Esophagus muscularis mucosa (tissue), 3 donors: ENCODE measurements around the gene TRAPPC12.

ENCODE experiments used
- POLR2A ChIP-seq: fragments of 450-650 bp; IDR thresholded peaks from one replicate; pipeline ENCODE4 v1.6.1; 2017; ENCODE audit warnings: antibody characterized with exemption, moderate library complexity, mild to moderate bottlenecking, low read depth
- POLR2AphosphoS5 ChIP-seq, 2 donors: sonication (generic); formaldehyde crosslinking; IDR thresholded peaks; one replicate each; pipeline ENCODE4 v1.6.1; 2017; ENCODE audit warnings: antibody characterized with exemption in 2 of 2
- TF ChIP-seq, protein P1 (sequence below), 3 experiments: fragments of 200-600 bp in 2 of 3; fragments of 450-650 bp in 1 of 3; sonication (generic) in 2 of 3; IDR thresholded peaks; one replicate each; pipeline ENCODE4 v1.5.1; 2017 to 2019; ENCODE audit warnings: antibody characterized with exemption in 3 of 3, mild to moderate bottlenecking in 2 of 3, moderate library complexity in 1 of 3

DNA sequence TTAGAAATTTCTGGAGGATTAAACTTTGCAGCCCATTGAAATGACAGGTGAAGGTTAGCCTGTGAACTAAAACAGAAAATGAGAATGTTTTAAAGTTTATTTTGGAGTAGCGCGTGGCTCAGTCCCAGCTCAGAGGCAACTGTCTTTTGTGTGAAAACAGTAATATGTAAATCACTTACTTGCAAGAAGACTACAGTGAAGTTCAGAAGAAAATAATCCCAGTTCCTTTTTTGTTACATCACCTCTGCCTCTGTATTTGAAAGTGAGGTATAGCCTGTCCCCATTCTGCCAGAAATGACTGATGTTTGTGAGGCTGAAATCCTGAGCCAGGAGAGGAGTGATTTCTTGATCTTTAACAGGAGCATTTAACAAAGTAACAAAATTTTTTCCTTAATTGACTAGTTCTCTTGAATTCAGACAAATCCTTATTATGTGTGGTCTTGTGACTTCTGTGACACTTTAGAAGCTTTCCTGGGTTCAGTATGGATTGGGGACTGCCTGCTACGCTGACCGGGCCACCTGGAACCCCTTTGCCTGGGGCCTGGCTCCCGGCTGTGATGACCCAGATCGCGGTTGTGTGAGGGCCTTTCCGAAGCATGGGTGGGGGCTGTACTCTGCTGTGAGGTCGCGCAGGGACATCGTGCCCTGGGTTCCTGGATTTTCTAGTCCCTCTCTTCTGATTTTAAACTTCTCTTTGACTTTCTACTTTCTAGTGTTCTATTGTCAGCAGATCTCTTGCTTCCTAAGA, 24.3 kb downstream of the TRAPPC12 start:
- TF ChIP-seq, protein P1, sequence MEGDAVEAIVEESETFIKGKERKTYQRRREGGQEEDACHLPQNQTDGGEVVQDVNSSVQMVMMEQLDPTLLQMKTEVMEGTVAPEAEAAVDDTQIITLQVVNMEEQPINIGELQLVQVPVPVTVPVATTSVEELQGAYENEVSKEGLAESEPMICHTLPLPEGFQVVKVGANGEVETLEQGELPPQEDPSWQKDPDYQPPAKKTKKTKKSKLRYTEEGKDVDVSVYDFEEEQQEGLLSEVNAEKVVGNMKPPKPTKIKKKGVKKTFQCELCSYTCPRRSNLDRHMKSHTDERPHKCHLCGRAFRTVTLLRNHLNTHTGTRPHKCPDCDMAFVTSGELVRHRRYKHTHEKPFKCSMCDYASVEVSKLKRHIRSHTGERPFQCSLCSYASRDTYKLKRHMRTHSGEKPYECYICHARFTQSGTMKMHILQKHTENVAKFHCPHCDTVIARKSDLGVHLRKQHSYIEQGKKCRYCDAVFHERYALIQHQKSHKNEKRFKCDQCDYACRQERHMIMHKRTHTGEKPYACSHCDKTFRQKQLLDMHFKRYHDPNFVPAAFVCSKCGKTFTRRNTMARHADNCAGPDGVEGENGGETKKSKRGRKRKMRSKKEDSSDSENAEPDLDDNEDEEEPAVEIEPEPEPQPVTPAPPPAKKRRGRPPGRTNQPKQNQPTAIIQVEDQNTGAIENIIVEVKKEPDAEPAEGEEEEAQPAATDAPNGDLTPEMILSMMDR (IDR thresholded peaks at IDR 0.05) = no peak
- no peak for TF ChIP-seq POLR2A
- no peak for TF ChIP-seq POLR2AphosphoS5 (IDR thresholded peaks at IDR 0.05)
